ENCODE measurements around the gene EOLA2.
"Not testable (repeated sequence)": the region's sequence is repeated elsewhere in the genome, so short reads cannot be mapped to it uniquely, and the experiment has no call there.

EOLA2 gene

GRCh38 chrX:149940674-149941024, 2.4 kb upstream of the EOLA2 start:
- H3K36me3 ChIP-seq (ENCODE audit: control insufficient read depth in 4 of 4, insufficient read depth in 4 of 4, low read length in 3 of 4); DNase-seq; POLR2A ChIA-PET; H3K27ac ChIP-seq (ENCODE audit: insufficient read depth in 1 of 2, low read depth in 1 of 2, low read length in 2 of 2, poor library complexity in 1 of 2, severe bottlenecking in 2 of 2); H3K27me3 ChIP-seq (replicated peaks in 2 of 5; ENCODE audit: control insufficient read depth in 4 of 5, insufficient read depth in 5 of 5, low read length in 4 of 5); H3K9me3 ChIP-seq (ENCODE audit: control extremely low read depth in 1 of 5, control insufficient read depth in 4 of 5, insufficient read depth in 2 of 5, low read depth in 1 of 5, low read length in 4 of 5): not testable (repeated sequence)
- 31% methylated on average over 7 of the region's 11 CpGs for WGBS (ENCODE audit: insufficient coverage)
- Histone ChIP-seq H3K4me3 (ENCODE audit: control insufficient read depth in 1 of 7, extremely low read depth in 1 of 7, insufficient read depth in 4 of 7, low read depth in 2 of 7, low read length in 6 of 7) (peak overlapping the region in 1 of 7 experiments; percentile 28), H3K4me1 (ENCODE audit: control extremely low read depth in 1 of 4, control insufficient read depth in 4 of 4, insufficient read depth in 4 of 4, low read length in 3 of 4) (peaks cover 4 to 12% (median 10%) of the 10 kb centered on the region in 4 experiments)
- CTCF ChIA-PET: interaction anchor here (0.7 to 1.6 kb wide), 5 partner anchors 68 to 632 kb away, joined by 3 to 4 read pairs (median 3); partner anchors contain the start of genes IDS and MAMLD1

DNA sequence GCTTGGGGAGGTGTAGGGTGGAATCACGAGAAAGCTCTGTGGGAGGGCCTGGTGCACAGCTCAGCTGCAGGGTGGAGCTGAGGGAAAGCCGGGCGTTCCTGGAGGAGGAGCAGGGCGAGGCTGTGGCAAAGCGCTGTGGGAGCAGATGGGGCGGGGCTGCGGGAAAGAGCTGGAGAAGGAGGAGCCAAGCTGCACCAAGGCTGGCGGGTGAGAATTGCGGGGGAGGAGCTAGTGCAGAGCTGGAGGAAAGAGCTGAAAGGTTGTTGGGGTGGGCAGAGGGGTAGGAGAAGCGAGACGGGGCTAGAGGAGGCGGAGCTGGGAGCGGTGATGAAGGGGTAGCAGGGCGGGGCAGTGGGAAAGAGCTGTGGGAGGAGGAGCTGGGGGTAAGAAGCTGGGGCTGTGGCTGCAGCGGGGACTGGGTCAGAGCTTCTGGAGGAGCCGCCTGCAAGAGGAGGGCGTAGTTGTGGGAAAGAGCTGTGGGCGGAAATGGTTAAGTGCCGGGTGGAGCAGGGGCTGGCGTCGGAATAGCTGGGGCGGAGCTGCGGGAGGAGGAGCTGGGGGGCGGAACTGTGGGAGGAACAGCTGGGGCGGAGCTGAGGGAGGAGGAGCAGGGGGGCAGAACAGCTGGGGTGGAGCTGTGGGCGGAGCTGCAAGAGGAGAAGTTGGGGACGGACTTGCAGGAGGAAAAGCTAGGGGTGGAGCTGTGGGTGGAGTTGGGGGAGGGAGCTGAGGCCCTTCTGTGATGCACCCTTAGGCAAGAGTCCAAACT, 1.8 kb upstream of the EOLA2 start:
- Histone ChIP-seq H3K9me3 (ENCODE audit: control extremely low read depth in 1 of 5, control insufficient read depth in 4 of 5, insufficient read depth in 2 of 5, low read depth in 1 of 5, low read length in 4 of 5) (no peaks in the 10 kb centered on the region), H3K4me1 (ENCODE audit: control extremely low read depth in 1 of 4, control insufficient read depth in 4 of 4, insufficient read depth in 4 of 4, low read length in 3 of 4) (peaks cover 4 to 12% (median 10%) of the 10 kb centered on the region in 4 experiments), H3K27me3 (replicated peaks in 2 of 5; ENCODE audit: control insufficient read depth in 4 of 5, insufficient read depth in 5 of 5, low read length in 4 of 5) (no peaks in the 10 kb centered on the region), H3K4me3 (ENCODE audit: control insufficient read depth in 1 of 7, extremely low read depth in 1 of 7, insufficient read depth in 4 of 7, low read depth in 2 of 7, low read length in 6 of 7) (peak overlapping the region; percentile 39 to 79 (median 63)), H3K27ac (ENCODE audit: insufficient read depth in 1 of 2, low read depth in 1 of 2, low read length in 2 of 2, poor library complexity in 1 of 2, severe bottlenecking in 2 of 2) (peak overlapping the region in 1 of 2 experiments; percentile 64), H3K36me3 (ENCODE audit: control insufficient read depth in 4 of 4, insufficient read depth in 4 of 4, low read length in 3 of 4) (peaks cover 0 to 3% (median 0%) of the 10 kb centered on the region in 4 experiments)
- WGBS (ENCODE audit: insufficient coverage): 35% methylated on average over 26 of the region's 27 CpGs
- ChIA-PET CTCF (interaction anchor here (0.7 to 1.6 kb wide), 5 partner anchors 68 to 633 kb away, joined by 3 to 4 read pairs (median 3); partner anchors contain the start of genes IDS and MAMLD1), POLR2A (no interaction called here)
- peak; percentile 96 to 98 (median 98) for DNase-seq

GRCh38 chrX:149939655-149939904, 1.3 kb upstream of the EOLA2 start:
- POLR2A ChIA-PET: no interaction called here
- Histone ChIP-seq H3K27me3 (replicated peaks in 2 of 5; ENCODE audit: control insufficient read depth in 4 of 5, insufficient read depth in 5 of 5, low read length in 4 of 5) (no peaks in the 10 kb centered on the region), H3K4me3 (ENCODE audit: control insufficient read depth in 1 of 7, extremely low read depth in 1 of 7, insufficient read depth in 4 of 7, low read depth in 2 of 7, low read length in 6 of 7) (peak overlapping the region; percentile 39 to 79 (median 63)), H3K4me1 (ENCODE audit: control extremely low read depth in 1 of 4, control insufficient read depth in 4 of 4, insufficient read depth in 4 of 4, low read length in 3 of 4) (peaks cover 4 to 12% (median 10%) of the 10 kb centered on the region in 4 experiments), H3K27ac (ENCODE audit: insufficient read depth in 1 of 2, low read depth in 1 of 2, low read length in 2 of 2, poor library complexity in 1 of 2, severe bottlenecking in 2 of 2) (peak overlapping the region in 1 of 2 experiments; percentile 64), H3K36me3 (ENCODE audit: control insufficient read depth in 4 of 4, insufficient read depth in 4 of 4, low read length in 3 of 4) (peaks cover 0 to 3% (median 0%) of the 10 kb centered on the region in 4 experiments), H3K9me3 (ENCODE audit: control extremely low read depth in 1 of 5, control insufficient read depth in 4 of 5, insufficient read depth in 2 of 5, low read depth in 1 of 5, low read length in 4 of 5) (no peaks in the 10 kb centered on the region)
- no peak for DNase-seq
- 14% methylated on average over 7 of the region's 17 CpGs for WGBS (ENCODE audit: insufficient coverage)
- CTCF ChIA-PET: interaction anchor here (0.9 to 1.6 kb wide), 2 partner anchors 67 to 434 kb away, joined by 3 to 4 read pairs; partner anchors contain the start of gene IDS

DNA sequence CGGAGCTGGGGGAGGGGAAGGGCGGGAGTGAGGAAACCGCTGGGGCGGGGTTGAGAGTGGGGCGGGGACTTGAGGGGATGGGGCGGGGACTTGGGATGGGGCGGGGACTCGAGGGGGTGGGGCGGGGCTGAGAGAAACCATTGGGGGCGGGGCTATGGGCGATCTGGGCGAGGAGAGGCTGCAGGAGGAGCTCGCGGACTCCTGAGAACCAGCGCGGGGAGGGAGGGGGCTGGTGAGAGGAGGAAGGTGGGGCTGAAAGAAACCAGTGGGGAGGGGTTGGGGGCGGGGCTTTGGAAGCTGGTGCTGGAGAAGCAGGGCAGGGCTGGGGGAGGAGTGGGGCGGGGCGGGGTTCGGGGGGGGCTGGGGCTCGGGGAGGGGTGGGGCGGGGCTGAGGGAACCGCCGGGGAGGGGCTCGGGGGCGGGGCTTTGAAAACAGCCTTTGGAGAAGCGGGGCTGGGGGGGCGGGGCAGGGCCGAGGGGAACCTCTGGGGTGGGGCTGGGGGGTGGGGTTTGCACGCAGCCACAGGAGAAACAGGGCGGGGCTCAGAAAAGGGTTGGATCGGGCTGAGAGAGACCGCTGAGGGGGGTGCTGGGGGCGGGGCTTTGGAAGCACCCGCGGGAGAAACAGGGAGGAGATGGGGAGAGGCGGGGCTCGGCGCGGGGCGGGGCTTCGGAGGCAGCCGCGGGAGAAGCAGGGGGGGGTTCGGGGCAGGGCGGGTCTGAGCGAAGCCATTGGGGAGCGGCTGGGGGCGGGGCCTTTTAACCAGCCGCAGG, 777 bp upstream of the EOLA2 start:
- ChIA-PET CTCF (interaction anchor here (0.6 to 1.6 kb wide), 3 partner anchors 22 to 434 kb away, joined by 3 to 4 read pairs (median 4); partner anchors contain the start of gene IDS), POLR2A (interaction anchor here (1.1 kb wide), 1 partner anchor 438 kb away, joined by 3 read pairs; no protein-coding TSS in a partner anchor)
- 41% methylated on average over 12 of the region's 50 CpGs for WGBS (ENCODE audit: insufficient coverage)
- no peaks in the 10 kb centered on the region for H3K9me3 ChIP-seq (ENCODE audit: control extremely low read depth in 1 of 5, control insufficient read depth in 4 of 5, insufficient read depth in 2 of 5, low read depth in 1 of 5, low read length in 4 of 5)
- peak; percentile 91 to 95 (median 95) for DNase-seq
- H3K36me3 ChIP-seq (ENCODE audit: control insufficient read depth in 4 of 4, insufficient read depth in 4 of 4, low read length in 3 of 4): peaks cover 0 to 3% (median 0%) of the 10 kb centered on the region in 4 experiments
- peaks cover 4 to 12% (median 10%) of the 10 kb centered on the region in 4 experiments for H3K4me1 ChIP-seq (ENCODE audit: control extremely low read depth in 1 of 4, control insufficient read depth in 4 of 4, insufficient read depth in 4 of 4, low read length in 3 of 4)
- peak overlapping the region in 1 of 7 experiments; percentile 16 for H3K4me3 ChIP-seq (ENCODE audit: control insufficient read depth in 1 of 7, extremely low read depth in 1 of 7, insufficient read depth in 4 of 7, low read depth in 2 of 7, low read length in 6 of 7)
- H3K27me3 ChIP-seq (replicated peaks in 2 of 5; ENCODE audit: control insufficient read depth in 4 of 5, insufficient read depth in 5 of 5, low read length in 4 of 5): no peaks in the 10 kb centered on the region
- no peak overlapping the region for H3K27ac ChIP-seq (ENCODE audit: insufficient read depth in 1 of 2, low read depth in 1 of 2, low read length in 2 of 2, poor library complexity in 1 of 2, severe bottlenecking in 2 of 2)

GRCh38 chrX:149937871-149938426, 342 bp downstream of the EOLA2 start:
- Histone ChIP-seq H3K36me3 (ENCODE audit: control insufficient read depth in 4 of 4, insufficient read depth in 4 of 4, low read length in 3 of 4) (peaks cover 0 to 3% (median 0%) of the 10 kb centered on the region in 4 experiments), H3K4me3 (ENCODE audit: control insufficient read depth in 1 of 7, extremely low read depth in 1 of 7, insufficient read depth in 4 of 7, low read depth in 2 of 7, low read length in 6 of 7) (peak overlapping the region; percentile 55 to 83 (median 71)), H3K4me1 (ENCODE audit: control extremely low read depth in 1 of 4, control insufficient read depth in 4 of 4, insufficient read depth in 4 of 4, low read length in 3 of 4) (peaks cover 4 to 11% (median 9%) of the 10 kb centered on the region in 4 experiments), H3K9me3 (ENCODE audit: control extremely low read depth in 1 of 5, control insufficient read depth in 4 of 5, insufficient read depth in 2 of 5, low read depth in 1 of 5, low read length in 4 of 5) (no peaks in the 10 kb centered on the region), H3K27ac (ENCODE audit: insufficient read depth in 1 of 2, low read depth in 1 of 2, low read length in 2 of 2, poor library complexity in 1 of 2, severe bottlenecking in 2 of 2) (peak overlapping the region; percentile 75 to 89), H3K27me3 (replicated peaks in 2 of 5; ENCODE audit: control insufficient read depth in 4 of 5, insufficient read depth in 5 of 5, low read length in 4 of 5) (no peaks in the 10 kb centered on the region)
- ChIA-PET POLR2A (interaction anchor here (1.1 kb wide), 1 partner anchor 437 kb away, joined by 3 read pairs; no protein-coding TSS in a partner anchor), CTCF (interaction anchor here (1.0 kb wide), 1 partner anchor 34 kb away, joined by 3 read pairs; no protein-coding TSS in a partner anchor)
- DNase-seq: peak; percentile 18 to 65 (median 49)
- WGBS (ENCODE audit: insufficient coverage): 46% methylated on average over 42 of the region's 46 CpGs

- DNase-seq; H3K27me3 ChIP-seq (replicated peaks in 2 of 5; ENCODE audit: control insufficient read depth in 4 of 5, insufficient read depth in 5 of 5, low read length in 4 of 5); CTCF ChIA-PET; POLR2A ChIA-PET; H3K36me3 ChIP-seq (ENCODE audit: control insufficient read depth in 4 of 4, insufficient read depth in 4 of 4, low read length in 3 of 4); H3K9me3 ChIP-seq (ENCODE audit: control extremely low read depth in 1 of 5, control insufficient read depth in 4 of 5, insufficient read depth in 2 of 5, low read depth in 1 of 5, low read length in 4 of 5): not testable (repeated sequence)
- H3K4me3 ChIP-seq (ENCODE audit: control insufficient read depth in 1 of 7, extremely low read depth in 1 of 7, insufficient read depth in 4 of 7, low read depth in 2 of 7, low read length in 6 of 7): peak overlapping the region in 6 of 7 experiments; percentile 55 to 83 (median 72)
- H3K27ac ChIP-seq (ENCODE audit: insufficient read depth in 1 of 2, low read depth in 1 of 2, low read length in 2 of 2, poor library complexity in 1 of 2, severe bottlenecking in 2 of 2): peak overlapping the region; percentile 75 to 89
- WGBS (ENCODE audit: insufficient coverage): 76% methylated on average over 4 of the region's 5 CpGs
- peaks cover 4 to 11% (median 9%) of the 10 kb centered on the region in 4 experiments for H3K4me1 ChIP-seq (ENCODE audit: control extremely low read depth in 1 of 4, control insufficient read depth in 4 of 4, insufficient read depth in 4 of 4, low read length in 3 of 4)
Measured at GRCh38 chrX:149937328-149937727, 963 bp downstream of the EOLA2 start.

Data from common myeloid progenitor, CD34-positive (primary cell).